Measurements from ENCODE around the gene HSD17B8.

DNA sequence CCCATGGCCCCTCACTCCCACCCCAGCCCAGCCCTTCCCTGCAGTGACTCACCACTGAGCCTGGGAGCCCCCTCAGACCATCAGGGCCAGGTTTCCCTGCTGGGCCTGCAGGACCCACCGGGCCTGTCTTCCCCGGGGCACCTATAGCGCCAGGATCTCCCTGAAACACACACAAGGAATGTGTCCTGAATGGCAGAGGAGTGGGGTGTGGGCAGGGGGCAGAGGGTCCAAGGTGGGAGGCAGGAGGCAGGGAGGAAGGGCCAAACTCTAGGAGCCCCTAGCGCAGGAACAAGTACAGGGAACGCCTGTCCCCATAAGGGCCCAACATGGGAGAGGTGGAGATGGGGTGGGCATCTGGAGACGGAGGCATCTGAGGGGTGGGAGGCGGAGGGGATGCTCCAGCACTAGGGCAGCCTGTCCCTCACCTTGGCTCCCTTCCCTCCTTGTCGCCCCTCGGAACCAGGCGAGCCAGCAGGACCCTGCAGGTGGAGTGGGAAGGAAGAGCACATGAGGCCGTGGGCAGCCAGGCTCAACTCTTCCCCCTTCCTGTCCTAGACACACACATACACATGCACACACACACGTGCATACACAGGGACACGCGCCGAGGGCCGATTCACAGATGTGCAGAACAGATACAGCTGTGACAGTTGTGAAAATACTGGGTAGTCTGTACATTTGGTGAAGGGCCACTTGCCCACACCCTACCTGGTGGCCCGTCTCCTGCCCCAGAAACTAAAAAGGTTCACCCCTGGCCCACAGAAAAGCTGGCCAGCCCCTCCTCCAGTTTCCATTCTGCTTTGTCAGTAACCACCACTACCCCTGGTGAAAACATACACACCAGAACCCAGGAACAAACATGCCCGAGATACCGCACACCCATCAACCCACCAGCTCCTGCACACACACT is 36.8 kb upstream of the HSD17B8 start:
- TF ChIP-seq CTCF (IDR thresholded peaks at IDR 0.05) (no peak), POLR2A (IDR thresholded peaks at IDR 0.05) (no peak)
